Omental fat pad (tissue), 4 donors: Measurements from ENCODE around the gene AANAT. TPM values are rescaled to one million over a fixed set of nuclear protein-coding genes. Genes with fewer than 3 reads are reported as not detected.
A peak's percentile ranks its signal among the peaks of the same experiment; 100 is the strongest.

Source experiments
- ATAC-seq: fragments of 150-250 bp; one replicate; pipeline ENCODE4 v1.9.1; 2016; ENCODE audit warnings: mild to moderate bottlenecking, moderate library complexity; ENCODE audit not compliant: low FRiP score
- DNase-seq: peaks from one replicate; pipeline ENCODE4 v3.0.0-alpha.2; 2019; ENCODE audit warnings: low spot score
- total RNA-seq, 4 donors: library from RNA; depleted of rRNA; stranded (reverse); fragments of >200 nt; gene quantifications; one replicate each; pipeline ENCODE4 v1.1.0, GENCODE V29; 2016
- TF ChIP-seq, protein P1 (sequence below), 3 donors: fragments of 450-650 bp; IDR thresholded peaks; one replicate each; pipeline ENCODE4 v1.5.1; 2016 to 2017; ENCODE audit warnings: antibody characterized with exemption in 3 of 3, mild to moderate bottlenecking in 3 of 3, moderate library complexity in 2 of 3

The AANAT gene
- total RNA-seq, 4 donors from 2014 or later = not detected

DNA sequence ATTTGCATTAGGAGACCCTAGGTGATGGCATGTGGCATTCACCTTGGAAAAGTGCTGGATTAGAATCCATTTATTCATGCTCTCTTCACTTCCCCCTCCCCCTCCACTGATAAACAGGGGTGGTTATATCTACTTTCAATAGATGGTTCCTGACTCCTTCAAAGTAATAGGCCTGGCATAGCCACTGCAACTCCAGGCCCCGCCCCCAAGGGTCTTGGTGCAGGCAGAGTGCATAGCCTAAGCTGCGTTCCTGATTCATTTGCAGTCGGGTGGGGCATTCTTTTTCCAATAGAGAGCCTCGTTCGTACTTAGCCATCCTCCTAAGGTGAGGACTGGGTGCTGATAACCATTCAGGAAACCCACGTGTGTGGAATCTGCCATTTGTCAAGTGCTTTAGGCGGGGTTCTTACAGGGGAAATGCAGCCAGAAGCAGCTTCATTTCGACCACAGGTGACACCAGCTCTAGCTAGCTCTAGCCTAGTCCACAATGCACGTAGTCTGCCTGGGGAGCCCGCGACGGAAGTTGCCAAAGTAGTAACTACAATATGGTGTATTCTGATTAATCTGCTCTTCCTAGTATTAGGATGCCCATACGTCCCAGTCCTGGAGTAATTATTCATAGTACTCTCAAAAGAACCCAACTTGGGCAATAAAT is 25.6 kb upstream of the AANAT start:
- ATAC-seq (no peak), DNase-seq (no peak)
- TF ChIP-seq, protein P1, sequence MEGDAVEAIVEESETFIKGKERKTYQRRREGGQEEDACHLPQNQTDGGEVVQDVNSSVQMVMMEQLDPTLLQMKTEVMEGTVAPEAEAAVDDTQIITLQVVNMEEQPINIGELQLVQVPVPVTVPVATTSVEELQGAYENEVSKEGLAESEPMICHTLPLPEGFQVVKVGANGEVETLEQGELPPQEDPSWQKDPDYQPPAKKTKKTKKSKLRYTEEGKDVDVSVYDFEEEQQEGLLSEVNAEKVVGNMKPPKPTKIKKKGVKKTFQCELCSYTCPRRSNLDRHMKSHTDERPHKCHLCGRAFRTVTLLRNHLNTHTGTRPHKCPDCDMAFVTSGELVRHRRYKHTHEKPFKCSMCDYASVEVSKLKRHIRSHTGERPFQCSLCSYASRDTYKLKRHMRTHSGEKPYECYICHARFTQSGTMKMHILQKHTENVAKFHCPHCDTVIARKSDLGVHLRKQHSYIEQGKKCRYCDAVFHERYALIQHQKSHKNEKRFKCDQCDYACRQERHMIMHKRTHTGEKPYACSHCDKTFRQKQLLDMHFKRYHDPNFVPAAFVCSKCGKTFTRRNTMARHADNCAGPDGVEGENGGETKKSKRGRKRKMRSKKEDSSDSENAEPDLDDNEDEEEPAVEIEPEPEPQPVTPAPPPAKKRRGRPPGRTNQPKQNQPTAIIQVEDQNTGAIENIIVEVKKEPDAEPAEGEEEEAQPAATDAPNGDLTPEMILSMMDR (IDR thresholded peaks at IDR 0.05) = no peak

DNA sequence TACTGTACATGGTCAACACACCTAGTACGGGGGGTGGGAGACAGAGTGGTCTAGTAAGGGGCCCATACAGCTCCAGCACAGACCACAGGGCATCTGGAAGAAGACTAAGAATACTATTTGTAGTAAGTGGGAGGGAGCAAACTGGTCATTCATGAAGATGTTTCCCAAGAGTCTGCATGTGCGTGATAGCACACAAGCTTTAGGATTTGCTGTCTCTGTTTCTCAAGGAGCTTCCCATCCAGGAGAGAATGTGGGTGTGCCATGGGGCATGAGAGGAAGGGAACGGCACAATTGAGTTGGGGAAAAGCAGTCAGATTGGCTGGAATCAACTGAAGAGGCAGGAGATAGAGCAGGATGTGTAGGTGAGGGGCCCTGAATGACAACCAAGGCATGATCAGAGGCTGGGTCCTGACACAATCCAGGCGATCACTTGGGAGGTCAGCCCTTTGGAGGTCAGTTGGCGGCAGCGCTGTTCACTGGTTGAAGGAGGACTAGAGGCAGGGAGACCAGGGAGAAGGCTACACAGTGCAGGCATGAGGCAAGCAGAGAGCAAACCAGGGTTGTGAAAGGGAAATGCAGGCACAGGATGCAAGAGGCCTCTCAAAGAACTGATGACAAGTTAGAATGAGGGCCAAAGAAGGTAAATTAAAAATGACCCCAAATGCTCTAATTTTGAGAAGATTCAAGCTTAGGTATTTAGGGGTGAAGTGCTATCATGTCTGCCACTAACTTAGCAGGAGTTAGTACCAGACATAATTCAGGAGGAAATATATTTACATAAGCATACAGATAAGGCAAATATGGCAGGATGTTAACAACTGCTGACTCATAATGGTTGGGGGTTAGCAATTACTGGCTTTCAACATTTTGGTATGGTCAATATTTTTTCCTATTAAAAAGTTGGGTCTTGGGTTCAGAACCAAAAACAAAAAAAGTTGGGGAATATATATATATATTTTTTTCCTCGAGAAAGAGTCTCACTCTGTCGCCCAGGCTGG is 24.8 kb upstream of the AANAT start:
- DNase-seq (no peak), ATAC-seq (no peak)
- TF ChIP-seq, protein P1 (IDR thresholded peaks at IDR 0.05) = no peak

DNA sequence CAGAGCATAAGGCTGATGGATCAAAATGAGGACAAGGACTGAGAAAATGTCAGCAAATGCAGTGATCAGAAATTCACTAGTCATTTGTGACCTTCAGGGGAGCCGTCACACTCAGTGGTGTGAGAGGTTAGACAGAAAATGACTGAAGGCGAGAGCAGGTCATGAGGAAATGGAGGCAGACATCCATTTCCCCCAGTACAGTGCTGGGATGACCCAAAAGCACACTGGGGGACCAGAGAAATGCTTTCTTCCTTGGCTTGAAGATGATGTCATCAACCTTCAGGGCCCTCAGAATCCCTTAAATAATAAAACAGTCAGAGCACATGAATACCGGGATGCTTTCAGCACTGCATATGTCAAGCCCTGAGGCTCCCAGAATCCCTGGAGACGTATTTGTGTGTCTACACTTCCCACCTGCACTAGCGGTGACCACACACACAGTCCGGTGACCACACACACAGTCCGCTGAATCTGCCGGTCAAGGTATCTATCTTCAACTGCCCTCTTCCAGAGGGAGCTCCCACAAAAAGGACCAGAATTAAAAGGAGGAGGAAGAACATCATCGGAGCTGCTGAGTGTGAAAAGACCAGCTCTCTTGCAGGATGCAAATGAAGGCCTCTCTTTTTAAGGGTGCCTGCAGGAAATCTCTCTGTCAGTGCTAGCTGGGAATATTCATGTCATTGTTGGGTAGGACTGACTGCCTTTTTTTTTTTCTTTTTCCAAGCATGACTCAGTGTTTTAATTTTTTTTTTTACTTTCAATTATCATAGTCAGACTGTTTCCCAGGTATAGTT is 22.7 kb upstream of the AANAT start:
- ATAC-seq (no peak), DNase-seq (no peak)
- TF ChIP-seq, protein P1 (IDR thresholded peaks at IDR 0.05) = no peak

DNA sequence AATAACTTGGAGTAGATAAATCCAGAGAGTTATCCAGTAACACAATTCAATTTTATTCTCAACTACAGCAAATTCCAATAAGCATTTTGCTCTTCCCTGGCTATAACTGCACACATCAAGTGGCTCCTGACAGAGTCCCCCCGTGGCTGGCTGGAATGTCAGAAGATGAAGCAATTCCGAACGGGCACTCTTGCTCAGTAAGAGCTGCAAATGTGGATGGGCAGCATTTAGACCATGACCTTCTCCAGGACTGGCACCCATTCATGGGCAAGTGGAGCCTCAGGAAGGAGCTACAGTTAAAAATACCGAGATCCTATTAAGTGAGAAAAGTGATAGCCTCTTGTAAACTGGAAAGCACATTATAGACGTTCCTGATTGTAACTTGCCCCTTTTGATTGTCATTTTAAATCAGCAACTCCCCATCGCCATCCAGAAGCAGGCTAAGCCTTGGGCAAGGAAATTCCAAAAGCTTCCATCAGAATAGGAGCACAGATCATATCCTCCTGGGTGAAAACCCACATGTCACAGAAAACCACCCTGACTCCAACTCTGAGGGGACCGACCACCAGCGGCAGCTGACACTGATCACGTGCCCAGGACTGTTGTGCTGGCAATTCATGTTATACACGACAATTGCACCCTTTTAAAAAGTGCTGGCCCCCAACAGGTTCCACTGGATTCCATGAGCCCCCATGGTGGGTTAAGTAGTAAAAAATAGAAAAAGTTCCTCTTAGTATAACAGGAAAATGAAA is 21.5 kb upstream of the AANAT start:
- ATAC-seq (no peak), DNase-seq (no peak)
- TF ChIP-seq, protein P1 (IDR thresholded peaks at IDR 0.05) = no peak

DNA sequence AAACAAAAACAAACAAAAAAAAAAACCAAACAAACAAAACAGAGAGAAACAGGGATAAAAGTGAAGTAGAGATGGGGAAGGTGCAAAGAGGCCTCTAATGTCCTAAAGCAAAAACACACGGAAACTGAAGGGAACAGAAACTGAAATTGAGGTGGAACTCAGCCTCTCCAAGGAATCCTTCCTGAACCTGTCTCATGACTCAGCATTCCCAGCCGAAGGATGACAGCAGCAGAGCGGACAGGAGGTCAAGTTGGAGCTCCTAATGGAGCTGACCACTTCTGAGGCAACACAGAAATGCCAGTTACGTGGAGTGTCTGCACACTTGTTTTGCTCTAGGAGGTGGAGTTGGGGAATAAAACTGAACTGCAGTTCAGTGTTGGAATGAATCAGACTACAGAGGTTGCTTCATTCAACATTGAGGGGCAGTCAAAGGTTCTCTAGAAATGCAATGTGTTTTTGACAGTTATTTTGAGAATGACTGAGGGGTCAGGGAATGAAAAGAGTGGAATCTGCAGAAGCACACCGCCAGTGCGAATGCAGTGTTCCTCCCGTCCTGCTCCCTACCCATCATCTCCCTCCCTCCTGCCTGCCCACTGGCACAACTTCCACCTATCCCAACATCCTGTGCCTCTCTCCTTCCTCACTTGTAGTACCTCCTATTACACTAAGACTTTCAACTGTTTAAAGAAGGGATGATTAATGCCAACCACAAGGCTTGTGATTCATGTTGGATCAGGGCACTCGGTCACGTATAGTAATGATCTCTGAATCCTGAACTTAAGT is 20.8 kb upstream of the AANAT start:
- ATAC-seq (peak; percentile 96), DNase-seq (no peak)
- TF ChIP-seq, protein P1 (IDR thresholded peaks at IDR 0.05) = no peak
